GM19328 (cell line): ENCODE measurements around the gene SRRM1.
"Not testable (repeated sequence)": the region's sequence is repeated elsewhere in the genome, so short reads cannot be mapped to it uniquely, and the experiment has no call there.

Experiments
- ATAC-seq: cut with Tn5 transposase; IDR thresholded peaks from one replicate; pipeline ENCODE4 v1.9.1; 2021; ENCODE audit warnings: mild to moderate bottlenecking, moderate library complexity; ENCODE audit not compliant: unreplicated experiment

The SRRM1 gene

DNA sequence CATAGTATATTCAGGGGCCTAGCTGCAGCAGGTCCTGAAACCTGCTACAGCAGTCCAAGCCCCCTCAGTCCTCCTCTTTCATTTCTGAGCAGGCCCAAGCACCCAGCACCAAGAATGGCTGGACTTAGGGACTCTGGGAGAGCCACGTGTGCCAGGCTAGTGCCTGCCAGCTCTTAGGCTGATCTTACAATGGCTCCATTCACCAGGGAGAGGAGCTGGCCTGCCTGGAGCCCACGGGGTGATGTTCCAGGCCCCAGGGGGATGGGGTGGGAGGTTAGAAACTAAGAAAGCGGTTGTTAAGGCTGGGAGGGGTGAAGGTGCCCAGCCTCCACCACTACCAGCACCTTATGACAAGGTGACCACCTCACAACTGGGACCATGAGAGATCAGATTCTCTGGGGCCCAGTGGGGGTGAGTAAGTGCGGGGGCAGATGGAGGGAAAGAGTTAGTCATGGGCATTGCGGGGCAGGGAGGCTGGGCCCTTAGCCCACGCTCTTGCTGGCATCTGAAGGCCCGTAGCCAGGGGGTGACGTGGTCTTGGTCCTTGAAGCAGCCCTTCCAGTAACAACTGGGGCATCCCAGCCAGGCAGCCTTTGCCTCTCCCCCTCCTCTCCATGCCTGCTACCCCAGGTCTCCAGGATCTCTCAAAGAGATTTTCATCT lies 71.9 kb downstream of the SRRM1 start:
- ATAC-seq: no peak

DNA sequence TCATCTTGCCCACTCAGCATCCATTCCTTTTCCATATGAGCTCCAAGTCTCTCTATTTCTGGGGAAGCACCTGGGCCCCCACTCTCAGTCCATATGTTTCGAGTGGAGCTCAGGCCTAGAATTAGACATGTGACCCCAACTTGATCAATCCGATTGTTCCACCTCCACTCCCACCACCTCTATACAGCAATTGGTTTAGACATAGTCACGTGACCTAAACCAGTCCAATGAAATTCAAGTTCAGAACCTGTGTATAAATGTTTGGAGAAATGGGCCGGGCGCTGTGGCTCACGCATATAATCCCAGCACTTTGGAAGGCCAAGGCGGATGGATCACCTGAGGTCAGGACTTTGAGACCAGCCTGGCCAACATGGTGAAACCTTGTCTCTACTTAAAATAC lies 72.6 kb downstream of the SRRM1 start:
- no peak for ATAC-seq

DNA sequence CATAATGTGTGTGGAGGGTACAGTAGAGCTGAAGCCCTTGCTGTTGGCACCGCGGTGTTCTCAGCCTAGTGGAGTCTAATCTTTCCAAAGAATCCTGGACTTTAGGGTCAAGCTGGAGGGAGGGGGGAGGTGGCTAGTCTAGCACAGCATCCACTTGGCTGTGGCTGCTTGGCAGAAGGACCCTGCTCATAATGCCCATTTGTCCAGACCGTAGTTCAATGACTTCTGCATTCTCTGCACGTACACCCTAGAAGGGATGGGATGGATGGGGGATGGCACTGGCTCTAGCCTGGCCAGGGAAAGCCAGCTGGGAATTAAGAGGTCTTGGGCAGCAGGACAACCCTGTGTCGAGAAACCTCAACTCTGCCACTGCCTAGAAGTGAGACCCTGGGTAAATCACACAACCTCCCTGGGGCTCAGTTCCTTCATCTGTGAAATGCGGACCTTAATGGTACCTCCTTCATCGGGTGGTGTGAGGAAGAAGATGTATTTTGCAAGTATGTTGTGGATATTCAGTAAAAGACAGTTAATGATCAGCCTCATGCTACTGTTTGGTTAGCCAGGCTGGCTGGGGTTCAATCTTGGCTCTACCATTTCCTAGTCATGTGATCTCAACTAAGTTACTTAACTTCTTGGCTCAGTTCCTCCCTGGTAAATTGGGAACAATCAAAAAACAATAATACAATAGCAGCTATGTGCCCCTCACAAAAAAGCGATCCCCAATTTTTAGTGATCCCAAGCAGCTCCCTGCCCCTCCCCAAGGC lies 75.0 kb downstream of the SRRM1 start:
- no peak for ATAC-seq

DNA sequence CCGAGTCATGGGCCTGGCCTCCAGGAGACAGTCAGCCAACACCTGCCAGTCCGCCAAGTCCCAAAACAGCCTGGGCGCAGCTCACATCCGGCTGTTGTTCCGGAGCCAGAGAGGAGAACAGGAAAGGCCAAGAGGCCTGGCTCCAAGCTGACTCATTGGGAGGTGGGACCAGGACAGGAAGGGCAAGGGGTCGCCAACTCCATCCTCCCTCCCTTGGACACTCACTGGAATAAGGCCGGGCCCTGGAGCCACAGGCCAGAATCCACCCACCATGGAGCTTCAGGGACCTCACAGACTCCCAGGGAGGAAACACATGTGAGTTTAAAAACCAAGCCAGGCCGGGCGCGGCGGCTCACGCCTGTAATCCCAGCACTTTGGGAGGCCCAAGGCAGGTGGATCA lies 77.0 kb downstream of the SRRM1 start:
- no peak for ATAC-seq

DNA sequence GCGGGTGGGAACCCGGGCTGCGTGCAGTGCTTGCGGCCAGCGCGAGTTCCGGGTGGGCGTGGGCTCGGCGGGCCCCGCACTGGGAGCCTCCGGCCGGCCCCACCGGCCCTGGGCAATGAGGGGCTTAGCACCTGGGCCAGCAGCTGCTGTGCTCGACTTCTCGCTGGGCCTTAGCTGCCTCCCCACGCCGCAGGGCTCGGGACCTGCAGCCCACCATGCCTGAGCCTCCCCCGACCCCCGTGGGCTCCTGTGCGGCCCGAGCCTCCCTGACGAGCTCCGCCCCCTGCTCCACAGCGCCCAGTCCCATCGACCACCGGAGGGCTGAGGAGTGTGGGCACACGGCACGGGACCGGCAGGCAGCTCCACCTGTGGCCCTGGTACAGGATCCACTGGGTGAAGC lies 78.4 kb downstream of the SRRM1 start:
- no peak for ATAC-seq

DNA sequence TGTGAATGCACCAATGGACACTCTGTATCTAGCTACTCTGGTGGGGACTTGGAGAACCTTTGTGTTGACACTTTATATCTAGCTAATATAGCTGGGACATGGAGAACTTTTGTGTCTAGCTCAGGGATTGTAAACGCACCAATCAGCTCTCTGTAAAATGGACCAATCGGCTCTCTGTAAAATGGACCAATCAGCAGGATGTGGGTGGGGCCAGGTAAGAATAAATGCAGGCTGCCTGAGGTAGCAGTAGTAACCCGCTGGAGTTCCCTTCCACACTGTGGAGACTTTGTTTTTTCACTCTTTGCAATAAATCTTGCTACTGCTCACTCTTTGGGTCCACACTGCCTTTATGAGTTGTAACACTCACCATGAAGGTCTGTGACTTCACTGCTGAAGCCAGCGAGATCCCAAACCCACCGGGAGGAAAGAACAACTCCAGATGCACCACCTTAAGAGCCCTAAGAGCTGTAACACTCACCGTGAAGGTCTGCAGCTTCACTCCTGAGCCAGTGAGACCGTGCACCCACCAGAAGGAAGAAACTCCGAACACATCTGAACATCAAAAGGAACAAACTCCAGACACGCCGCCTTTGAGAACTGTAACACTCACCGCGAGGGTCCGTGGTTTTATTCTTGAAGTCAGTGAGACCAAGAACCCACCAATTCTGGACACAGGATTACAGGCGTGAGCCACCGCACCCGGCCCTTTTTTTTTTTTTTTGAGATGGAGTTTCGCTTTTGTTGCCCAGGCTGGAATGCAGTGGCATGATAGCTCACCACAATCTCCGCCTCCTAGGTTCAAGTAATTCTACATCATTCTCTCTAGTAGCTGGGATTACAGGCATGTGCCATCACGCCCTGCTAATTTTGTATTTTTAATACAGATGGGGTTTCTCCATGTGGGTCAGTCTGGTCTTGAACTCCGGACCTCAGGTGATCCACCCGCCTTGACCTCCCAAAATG lies 79.3 kb downstream of the SRRM1 start:
- not testable (repeated sequence) for ATAC-seq
